ENCODE results near the gene GPR152.

- TF ChIP-seq CTCF (IDR thresholded peaks at IDR 0.05) (no peak), POLR2A (IDR thresholded peaks at IDR 0.05) (no peak)
These were observed 20.9 kb downstream of the GPR152 start for GRCh38 chr11:67431346-67432249.
